Measurements from ENCODE around the gene CEP295NL.

- TF ChIP-seq SP1 (IDR thresholded peaks at IDR 0.05) (no peak), SUZ12 (IDR thresholded peaks at IDR 0.05) (no peak), BHLHE40 (IDR thresholded peaks at IDR 0.05; ENCODE audit: borderline replicate concordance) (no peak), FOXM1 (IDR thresholded peaks at IDR 0.05; ENCODE audit: borderline replicate concordance) (no peak), HDGF (IDR thresholded peaks at IDR 0.05; ENCODE audit: borderline replicate concordance) (no peak), ZNF384 (IDR thresholded peaks at IDR 0.05) (no peak), ELF4 (IDR thresholded peaks at IDR 0.05) (no peak), NFRKB (IDR thresholded peaks at IDR 0.05) (no peak)
Measured at GRCh38 chr17:78873519-78874340, 29.3 kb downstream of the CEP295NL start.
